Measurements from ENCODE around the gene TYROBP. TPM values are rescaled to one million over a fixed set of nuclear protein-coding genes. Genes with fewer than 3 reads are reported as not detected.

TYROBP gene
- total and polyA plus RNA-seq, 2 of the 8 experiments (the other 6 are each of a cell fraction or from before 2014, with no cell fraction given), result 0.18 TPM; not detected in 1

DNA sequence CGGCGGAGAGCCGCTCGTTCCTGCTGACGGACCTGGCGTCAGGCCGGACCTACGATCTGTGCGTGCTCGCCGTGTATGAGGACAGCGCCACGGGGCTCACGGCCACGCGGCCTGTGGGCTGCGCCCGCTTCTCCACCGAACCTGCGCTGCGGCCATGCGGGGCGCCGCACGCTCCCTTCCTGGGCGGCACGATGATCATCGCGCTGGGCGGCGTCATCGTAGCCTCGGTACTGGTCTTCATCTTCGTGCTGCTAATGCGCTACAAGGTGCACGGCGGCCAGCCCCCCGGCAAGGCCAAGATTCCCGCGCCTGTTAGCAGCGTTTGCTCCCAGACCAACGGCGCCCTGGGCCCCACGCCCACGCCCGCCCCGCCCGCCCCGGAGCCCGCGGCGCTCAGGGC is 36.5 kb upstream of the TYROBP start:
- DNase-seq (ENCODE audit: low read depth in 1 of 2, low spot score in 2 of 2), result no peak
- no peak overlapping the region for H2AFZ ChIP-seq (ENCODE audit: low read length)
- no peak overlapping the region for H3K4ac ChIP-seq (replicated peaks; ENCODE audit: insufficient read length, low read depth, low read length)
- no peak overlapping the region for H3K23ac ChIP-seq (ENCODE audit: insufficient read length)
- H3K36me3 ChIP-seq (ENCODE audit: control insufficient read depth in 2 of 4, insufficient read depth in 4 of 4, low read length in 3 of 4), result peaks cover 0 to 16% (median 3%) of the 10 kb centered on the region in 4 experiments; a peak in 1 of 8 replicates
- no peaks in the 10 kb centered on the region for H3K79me1 ChIP-seq (ENCODE audit: low read depth, low read length)
- H3K9ac ChIP-seq (replicated peaks in 1 of 4; ENCODE audit: extremely low read depth in 1 of 4, low read depth in 3 of 4, low read length in 3 of 4), result no peak overlapping the region
- FAIRE-seq, result no peak
- WGBS, 2 experiments (ENCODE audit: extremely low coverage in 1 of 2, insufficient coverage in 1 of 2, insufficient read length in 1 of 2, insufficient replicate concordance in 2 of 2, low coverage in 1 of 2, low lambda C conversion rate in 2 of 2, missing lambda C conversion rate in 1 of 2), result 97% methylated on average over 30 of the region's 52 CpGs; no CpG with 5 or more reads in 1 of the 2 experiments
- no peak overlapping the region for H2BK20ac ChIP-seq (ENCODE audit: low read length)
- TF ChIP-seq TCF12 (IDR thresholded peaks at IDR 0.05; ENCODE audit: low read depth, low read length) (no peak), JUN (IDR thresholded peaks at IDR 0.05; ENCODE audit: low read depth, low read length) (no peak), RNF2 (IDR thresholded peaks at IDR 0.05; ENCODE audit: borderline replicate concordance, low read depth, low read length, missing control alignments, poor library complexity, severe bottlenecking) (no peak), BACH1 (IDR thresholded peaks at IDR 0.05; ENCODE audit: low read length) (no peak), EZH2 (IDR thresholded peaks at IDR 0.05; ENCODE audit: low read depth, low read length, severe bottlenecking) (no peak), GTF2F1 (IDR thresholded peaks at IDR 0.05; ENCODE audit: borderline replicate concordance, low read depth, low read length) (no peak), BCL11A (IDR thresholded peaks at IDR 0.05; ENCODE audit: low read depth in 2 of 2, low read length in 2 of 2) (no peak), SUZ12 (IDR thresholded peaks at IDR 0.05; ENCODE audit: low read length) (no peak)
- no peak overlapping the region for H2BK120ac ChIP-seq (replicated peaks; ENCODE audit: low read depth, low read length)
- H2BK15ac ChIP-seq (ENCODE audit: low read length), result no peak overlapping the region
- no peaks in the 10 kb centered on the region for H3K9me3 ChIP-seq (ENCODE audit: insufficient read depth in 2 of 2, low read depth in 1 of 2, low read length in 1 of 2)
- H4K20me1 ChIP-seq (replicated peaks in 1 of 2; ENCODE audit: control insufficient read depth in 1 of 2, insufficient read depth in 2 of 2, low read length in 2 of 2), result peaks cover 0 to 15% of the 10 kb centered on the region in 2 experiments
- H3K27me3 ChIP-seq (replicated peaks in 1 of 4; ENCODE audit: control insufficient read depth in 3 of 4, extremely low read depth in 1 of 4, insufficient read depth in 3 of 4, low read length in 3 of 4), result 0 out of 7 replicates have a peak, but pooled peaks cover 0 to 3% (median 0%) of the 10 kb centered on the region in 4 experiments
- no peak overlapping the region for H3K14ac ChIP-seq (ENCODE audit: insufficient read length)
- peaks cover 0 to 3% (median 1%) of the 10 kb centered on the region in 4 experiments; a peak in 1 of 7 replicates for H3K4me1 ChIP-seq (replicated peaks in 1 of 4; ENCODE audit: control insufficient read depth in 3 of 4, insufficient read depth in 4 of 4, low read length in 3 of 4)
- CTCF ChIA-PET (ENCODE audit: partially characterized antibody), result interaction anchor here (1.5 kb wide), 1 partner anchor 15 kb away, joined by 5 read pairs; no protein-coding TSS in a partner anchor
- H4K5ac ChIP-seq (ENCODE audit: insufficient read length, low read depth, low read length), result no peak overlapping the region
- no peak overlapping the region for H3K56ac ChIP-seq (replicated peaks; ENCODE audit: insufficient read length, low read depth, low read length)
- no peak overlapping the region for H2AK5ac ChIP-seq (ENCODE audit: low read depth, low read length)
- H3K4me3 ChIP-seq (ENCODE audit: extremely low read depth in 1 of 4, insufficient read depth in 2 of 4, low read depth in 3 of 4, low read length in 4 of 4), result no peak overlapping the region
- no peaks in the 10 kb centered on the region for H3K79me2 ChIP-seq (ENCODE audit: control insufficient read depth in 1 of 2, insufficient read depth in 2 of 2, low read length in 2 of 2)
- 0 out of 2 replicates have a peak overlapping the region, but pooled peaks have one; percentile 17 for H2BK12ac ChIP-seq (ENCODE audit: low read depth, low read length)
- H4K8ac ChIP-seq (ENCODE audit: extremely low read depth, insufficient read depth, low read length), result no peak overlapping the region
- H3K27ac ChIP-seq (ENCODE audit: low read depth, low read length), result no peak overlapping the region
- H2BK5ac ChIP-seq (ENCODE audit: low read depth, low read length), result no peak overlapping the region
- H3K4me2 ChIP-seq (ENCODE audit: insufficient read depth in 1 of 2, low read depth in 2 of 2, low read length in 2 of 2), result no peak overlapping the region
- H4K91ac ChIP-seq (replicated peaks; ENCODE audit: insufficient read length, low read length), result no peak overlapping the region
- no peak overlapping the region for H3K18ac ChIP-seq (ENCODE audit: extremely low read depth, low read length)
- POLR2A ChIA-PET (ENCODE audit: partially characterized antibody), result interaction anchor here (0.8 kb wide), 1 partner anchor 13 kb away, joined by 3 read pairs; no protein-coding TSS in a partner anchor
- H3K23me2 ChIP-seq (ENCODE audit: low read depth, low read length), result 0 out of 2 replicates have a peak, but pooled peaks cover 2% of the 10 kb centered on the region

All from H1 (cell line).